Measurements from ENCODE around the gene PPP4C. TPM values are rescaled to one million over a fixed set of nuclear protein-coding genes. Genes with fewer than 3 reads are reported as not detected.

The PPP4C gene
- total and polyA plus RNA-seq, 11 donors, result 29.9 to 89.0 (median 43.5) TPM

- Histone ChIP-seq H3K36me3 (peaks cover 0 to 97% (median 80%) of the 10 kb centered on the region in 9 donors), H3K4me1 (peaks cover 0 to 21% (median 12%) of the 10 kb centered on the region in 12 donors), H3K27me3 (no peaks in the 10 kb centered on the region), H3K9me3 (no peaks in the 10 kb centered on the region), H3K4me3 (no peak overlapping the region), H3K27ac (no peak overlapping the region)
- intact Hi-C loops (cut with DNase I), result no loop called here
- 91 to 96% (median 92%) methylated on average over 14 to 16 of the region's 16 CpGs for WGBS, 4 donors
- ATAC-seq (no peak), DNase-seq (no peak)
- TF ChIP-seq POLR2A (IDR thresholded peaks at IDR 0.05) (no peak), CTCF (IDR thresholded peaks at IDR 0.05) (no peak)
These were observed 40.8 kb downstream of the PPP4C start for GRCh38 chr16:30116291-30117207.

- Histone ChIP-seq H3K4me3 (no peak overlapping the region), H3K27ac (no peak overlapping the region), H3K27me3 (no peaks in the 10 kb centered on the region), H3K9me3 (no peaks in the 10 kb centered on the region), H3K4me1 (peaks cover 0 to 28% (median 15%) of the 10 kb centered on the region in 12 donors), H3K36me3 (peaks cover 0 to 85% (median 70%) of the 10 kb centered on the region in 9 donors)
- no peak for DNase-seq
- intact Hi-C loops (cut with DNase I), result no loop called here
- TF ChIP-seq POLR2A (IDR thresholded peaks at IDR 0.05) (no peak), CTCF (IDR thresholded peaks at IDR 0.05) (no peak)
- ATAC-seq, result no peak
- 95 to 96% (median 95%) methylated on average over 9 to 10 of the region's 10 CpGs for WGBS, 4 donors
These were observed 42.0 kb downstream of the PPP4C start for GRCh38 chr16:30117768-30118167.

- ATAC-seq (no peak), DNase-seq (no peak)
- intact Hi-C loops (cut with DNase I), result no loop called here
- no peak overlapping the region for H3K4me3 ChIP-seq
- no peaks in the 10 kb centered on the region for H3K9me3 ChIP-seq
- peaks cover 0 to 37% (median 15%) of the 10 kb centered on the region in 12 donors for H3K4me1 ChIP-seq
- H3K27ac ChIP-seq, result no peak overlapping the region
- H3K27me3 ChIP-seq, result no peaks in the 10 kb centered on the region
- H3K36me3 ChIP-seq, result peaks cover 0 to 71% (median 61%) of the 10 kb centered on the region in 9 donors
- TF ChIP-seq CTCF (IDR thresholded peaks at IDR 0.05), result no peak
- 89 to 95% (median 94%) methylated on average over 2 of the region's 2 CpGs for WGBS, 4 donors
These were observed 43.6 kb downstream of the PPP4C start for GRCh38 chr16:30119428-30119827.

- TF ChIP-seq CTCF (IDR thresholded peaks at IDR 0.05) (no peak), POLR2A (IDR thresholded peaks at IDR 0.05) (no peak)
- ATAC-seq (no peak), DNase-seq (no peak)
- Histone ChIP-seq H3K9me3 (no peaks in the 10 kb centered on the region), H3K27ac (peak overlapping the region in 9 of 12 donors; percentile 91 to 99 (median 95)), H3K4me1 (peaks cover 0 to 41% (median 15%) of the 10 kb centered on the region in 12 donors), H3K4me3 (no peak overlapping the region), H3K27me3 (no peaks in the 10 kb centered on the region), H3K36me3 (peaks cover 0 to 60% (median 50%) of the 10 kb centered on the region in 9 donors)
- intact Hi-C loops (cut with DNase I), result loop anchor here in 4 of 10 donors (5.0 to 10.0 kb wide), 4 partner anchors 56 to 294 kb away; partner anchors contain the start of genes ALDOA (in 1 of the 4) and CORO1A (in 1 of the 4)
- WGBS, 4 donors, result 95 to 100% (median 96%) methylated on average over 3 of the region's 3 CpGs
These were observed 44.7 kb downstream of the PPP4C start for GRCh38 chr16:30120340-30121105.
